GM19238 (cell line): Measurements from ENCODE around the gene VSX2.

Experiments
- DNase-seq: peaks from one replicate; pipeline ENCODE4 v3.0.0; 2011; ENCODE audit warnings: low spot score; ENCODE audit not compliant: insufficient read length

The VSX2 gene

DNA sequence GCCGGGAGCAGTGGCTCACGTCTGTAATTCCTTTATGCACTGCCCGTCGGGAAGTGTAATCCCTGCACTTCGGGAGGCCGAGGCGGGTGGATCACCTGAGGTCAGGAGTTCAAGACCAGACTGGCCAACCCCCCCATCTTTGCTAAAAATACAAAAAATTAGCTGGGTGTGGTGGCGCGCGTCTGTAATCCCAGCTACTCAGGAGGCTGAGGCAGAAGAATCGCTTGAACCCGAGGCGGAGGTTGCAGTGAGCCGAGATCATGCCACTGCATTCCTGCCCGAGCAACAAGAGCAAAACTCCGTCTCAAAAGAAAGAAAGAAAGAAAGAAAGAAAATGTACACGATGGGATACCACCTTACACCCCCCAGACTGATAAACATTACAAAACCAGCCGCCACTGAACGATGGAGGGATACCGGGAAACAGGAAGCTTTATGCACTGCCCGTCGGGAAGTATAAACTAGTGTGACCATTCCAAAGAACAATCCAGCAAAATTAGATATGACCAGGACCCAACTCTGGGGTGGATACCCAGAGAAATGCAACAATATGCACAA is 62.4 kb downstream of the VSX2 start:
- DNase-seq: no peak

DNA sequence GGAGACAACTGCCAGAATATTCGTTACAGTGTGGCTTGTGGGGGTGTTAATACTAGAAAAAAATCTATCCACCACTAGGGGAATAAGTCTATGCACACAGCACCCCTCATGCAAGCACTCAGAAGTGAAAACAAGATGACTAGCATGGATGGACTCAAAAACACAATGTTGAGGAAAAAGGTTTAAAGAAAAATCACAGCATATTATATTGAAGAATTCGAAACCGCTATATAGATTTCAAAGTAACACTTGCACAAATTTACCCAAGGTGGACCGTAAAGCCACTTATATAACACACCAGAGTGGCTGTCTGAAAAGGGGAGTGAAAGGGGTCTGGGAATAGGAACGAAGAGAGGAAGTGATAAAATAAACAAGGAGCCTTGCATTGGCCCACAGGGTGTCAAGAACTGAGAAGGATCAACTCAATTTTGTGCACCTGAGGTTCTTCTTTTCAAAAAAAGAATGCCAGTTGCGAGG is 62.9 kb downstream of the VSX2 start:
- DNase-seq: peak; percentile 24

DNA sequence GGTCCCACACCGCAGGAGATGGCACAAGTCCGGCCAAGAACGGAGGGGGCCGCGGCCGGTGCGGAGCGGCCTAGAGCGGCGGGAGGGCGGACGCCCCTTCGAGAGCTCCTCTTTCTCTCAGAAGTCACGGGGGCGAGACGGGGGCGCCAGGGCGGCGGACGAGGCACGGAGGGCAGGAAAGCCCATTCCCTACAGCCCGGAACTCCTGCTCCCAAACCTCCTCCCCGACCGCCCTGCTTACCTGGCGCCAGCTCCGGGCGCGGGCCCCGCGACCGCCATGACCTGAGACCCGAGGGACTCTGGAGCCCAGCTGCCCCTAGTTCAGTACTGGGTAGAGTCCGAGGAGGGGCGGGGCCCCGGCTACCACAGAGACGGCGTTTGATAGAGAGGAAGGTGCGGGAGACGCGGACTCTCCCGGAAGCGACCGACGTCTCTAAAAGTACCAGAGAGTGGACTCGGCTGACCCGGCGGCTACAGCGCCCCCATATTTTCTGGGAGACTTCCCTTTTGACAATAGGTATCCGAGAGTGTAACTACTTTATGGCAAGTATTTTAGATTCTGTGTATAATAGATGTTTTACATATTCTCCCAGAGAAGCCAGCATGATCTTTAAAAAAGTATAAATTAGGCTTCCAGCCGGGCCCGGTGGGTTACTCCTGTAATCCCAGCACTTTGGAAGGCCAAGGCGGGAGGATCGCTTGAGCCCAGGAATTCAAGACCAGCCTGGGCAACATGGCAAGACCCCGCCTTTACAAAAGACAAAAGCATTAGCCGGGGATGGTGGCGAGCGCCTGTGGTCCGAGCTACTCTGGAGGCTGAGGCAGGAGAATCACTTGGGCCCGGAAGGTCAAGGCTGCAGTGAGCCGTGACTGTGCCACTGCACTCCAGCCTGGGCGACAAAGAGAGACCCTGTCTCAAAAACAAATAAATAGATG is 63.7 kb downstream of the VSX2 start, which contains the start of gene ABCD4:
ABCD4 (minus strand) TSS at position 301 of the 936 bp plus-strand sequence; CDS start at position 279, 22 bp downstream.
- DNase-seq: peak; percentile 77

DNA sequence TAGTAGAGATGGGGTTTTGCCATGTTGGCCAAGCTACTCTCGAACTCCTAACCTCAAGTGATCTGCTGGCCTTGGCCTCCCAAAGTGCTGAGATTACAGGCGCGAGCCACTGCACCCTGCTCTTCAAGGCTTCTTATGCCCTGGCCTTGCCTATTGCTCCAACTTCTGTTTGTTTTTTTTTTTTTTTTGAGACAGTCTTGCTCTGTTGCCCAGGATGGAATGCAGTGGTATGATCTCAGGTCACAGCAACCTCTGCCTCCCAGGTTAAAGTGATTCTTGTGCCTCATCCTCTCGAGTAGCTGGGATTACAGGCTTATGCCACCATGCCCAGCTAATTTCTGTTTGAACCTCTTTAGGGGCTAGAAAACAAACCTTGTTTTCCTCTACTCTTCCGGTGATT is 69.4 kb downstream of the VSX2 start:
- DNase-seq: no peak

DNA sequence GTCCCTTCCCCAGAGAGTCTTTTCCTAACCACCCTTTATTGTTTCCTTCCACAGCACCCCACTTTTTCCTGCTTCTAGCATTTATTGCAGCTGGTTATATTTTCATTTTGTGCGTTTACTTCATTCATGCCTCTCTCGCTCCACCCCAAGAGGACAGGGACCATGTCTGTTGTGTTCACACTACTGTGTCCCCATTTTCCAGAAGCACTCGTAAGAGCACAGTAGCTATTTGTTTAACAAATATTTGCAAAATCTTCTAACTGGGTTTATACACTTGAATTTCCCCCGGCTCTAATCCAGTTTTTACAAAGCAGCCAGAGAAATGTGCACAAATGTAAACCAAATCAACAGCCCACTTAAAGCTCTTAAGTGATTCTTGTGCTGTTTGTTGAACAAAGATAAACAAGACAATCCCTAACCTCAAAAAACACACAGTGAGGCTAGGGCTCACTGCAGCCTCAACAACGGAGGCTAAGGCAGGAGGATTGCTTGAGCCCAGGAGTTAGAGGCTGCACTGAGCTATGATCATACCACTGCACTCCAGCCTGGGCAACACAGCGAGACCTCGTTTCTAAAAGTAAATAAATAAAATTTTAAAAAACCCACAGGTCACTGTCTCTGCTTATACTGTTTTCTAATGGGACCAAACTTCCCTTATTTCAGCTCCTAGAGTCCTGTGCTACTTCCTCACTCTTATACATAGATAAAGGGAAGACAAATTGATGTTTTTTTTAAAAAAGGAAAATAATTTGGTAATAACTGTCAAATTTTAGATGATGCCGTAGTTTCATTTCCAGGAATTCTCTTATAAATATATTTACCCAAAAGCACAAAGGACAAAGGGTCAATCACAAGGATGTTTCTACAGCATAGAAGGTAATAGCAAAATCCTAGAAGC is 70.1 kb downstream of the VSX2 start:
- DNase-seq: no peak

DNA sequence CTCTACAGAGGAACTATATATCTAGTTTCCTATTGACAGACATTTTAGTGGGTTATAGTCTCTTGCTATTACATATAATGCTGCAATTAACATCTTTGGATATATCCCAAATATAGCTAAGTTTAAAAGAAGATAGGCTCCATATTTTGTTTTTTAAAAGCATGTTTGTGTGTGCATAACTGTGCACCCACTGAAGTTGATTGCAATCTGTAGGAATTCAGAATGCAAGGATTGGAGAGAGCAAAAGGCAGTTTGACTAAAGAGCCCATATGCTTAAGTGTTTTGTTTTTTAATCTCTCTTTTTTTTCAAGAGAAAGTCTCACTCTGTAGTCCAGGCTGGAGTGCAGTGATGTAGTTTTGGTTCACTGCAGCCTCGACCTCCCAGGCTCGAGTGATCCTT is 72.9 kb downstream of the VSX2 start:
- no peak for DNase-seq
